HCT116 (cell line): ENCODE data around the gene TEX29. TPM values are rescaled to one million over a fixed set of nuclear protein-coding genes. Genes with fewer than 3 reads are reported as not detected.

ENCODE experiments used
- ATAC-seq: fragments of 200-7000 bp; cut with Tn5 transposase; 2 replicates; pipeline ENCODE4 v1.9.1; 2020; ENCODE audit warnings: mild to moderate bottlenecking, moderate library complexity
- BruUV-seq: library from RNA; stranded (reverse); fragments of 400-500 nt; replicated peaks from 2 replicates; lab custom pipeline; 2021; lab: Mats Ljungman, UMichigan
- CTCF ChIA-PET: fragments of 300-600 bp; sonication (Branson Sonifier 250); formaldehyde crosslinking; loops from one replicate; lab custom pipeline; 2021; ENCODE audit warnings: antibody characterized with exemption; lab: Charles Lee
- POLR2A ChIA-PET: fragments of 300-600, 350-600 bp; sonication (Branson Sonifier 250); formaldehyde crosslinking; loops from one replicate; lab custom pipeline; 2021; ENCODE audit warnings: antibody characterized with exemption; lab: Charles Lee
- RAD21 ChIA-PET, 2 experiments: fragments of 300-600 bp; sonication (Branson Sonifier 250); formaldehyde crosslinking; loops; one replicate each; lab custom pipeline; 2023; ENCODE audit warnings: low total read pairs in 2 of 2; ENCODE audit not compliant: uncharacterized antibody in 2 of 2, unreplicated experiment in 2 of 2, low non-redundant PET in 1 of 2; lab: Charles Lee
- DNase-seq: peaks from one replicate; pipeline ENCODE4 v3.0.0-alpha.2; 2010; ENCODE audit warnings: low read depth, low spot score
- H2AFZ ChIP-seq: fragments of 200-600 bp; shearing (Covaris generic), sonication (generic); 2 replicates; pipeline ENCODE4 v1.6.1; 2017; ENCODE audit warnings: low read depth, mixed run types, mixed read lengths, antibody characterized with exemption, low read length; ENCODE audit not compliant: poor library complexity, severe bottlenecking
- H3K27ac ChIP-seq: 2 replicates; pipeline ENCODE4 v1.5.1; 2012; ENCODE audit warnings: low read depth, low read length
- H3K27me3 ChIP-seq: fragments of 200-600 bp; sonication (generic); 2 replicates; pipeline ENCODE4 v1.6.1; 2016; ENCODE audit warnings: mixed run types, low read length, mixed read lengths; ENCODE audit not compliant: insufficient read depth
- H3K36me3 ChIP-seq, 2 experiments: fragments of 200-500 bp in 1 of 2; fragments of 200-600 bp in 1 of 2; sonication (Bioruptor generic) in 1 of 2; sonication (generic) in 1 of 2; 2 replicates each; pipeline versions ENCODE4 v1.5.1 to v1.6.1; 2014 to 2016; ENCODE audit warnings: low read length in 2 of 2, inconsistent platforms in 1 of 2, mixed read lengths in 1 of 2, mixed run types in 1 of 2; ENCODE audit not compliant: insufficient read depth in 2 of 2, control insufficient read depth in 1 of 2
- H3K4me1 ChIP-seq, 2 experiments: fragments of 200-600 bp in 1 of 2; sonication (generic) in 1 of 2; 2 replicates each; pipeline versions ENCODE4 v1.5.1 to v1.6.1; 2012 to 2017; ENCODE audit warnings: low read length in 2 of 2, inconsistent platforms in 1 of 2, mild to moderate bottlenecking in 1 of 2, mixed read lengths in 1 of 2, mixed run types in 1 of 2, moderate library complexity in 1 of 2; ENCODE audit not compliant: insufficient read depth in 2 of 2, control insufficient read depth in 1 of 2
- H3K4me2 ChIP-seq: fragments of 200-600 bp; sonication (generic); 2 replicates; pipeline ENCODE4 v1.6.1; 2017; ENCODE audit warnings: mixed run types, low read length, mixed read lengths
- H3K4me3 ChIP-seq, 2 experiments: fragments of 200-600 bp in 1 of 2; sonication (generic) in 1 of 2; replicated peaks in 1 of 2; 2 replicates each; pipeline ENCODE4 v1.5.1; 2011 to 2016; ENCODE audit warnings: low read length in 2 of 2, control low read depth in 1 of 2, low read depth in 1 of 2, mild to moderate bottlenecking in 1 of 2, mixed read lengths in 1 of 2, mixed run types in 1 of 2
- H3K79me2 ChIP-seq: fragments of 200-600 bp; sonication (generic); 2 replicates; pipeline ENCODE4 v1.6.1; 2017; ENCODE audit warnings: mild to moderate bottlenecking, mixed run types, low read length, moderate library complexity, mixed read lengths; ENCODE audit not compliant: insufficient read depth
- H3K9ac ChIP-seq: fragments of 200-600 bp; sonication (generic); 2 replicates; pipeline ENCODE4 v1.6.1; 2016; ENCODE audit warnings: low read length, mixed read lengths
- H3K9me2 ChIP-seq: fragments of 200-600 bp; sonication (generic), shearing (Covaris generic); 2 replicates; pipeline ENCODE4 v1.6.1; 2017; ENCODE audit warnings: mixed run types, mild to moderate bottlenecking, moderate library complexity; ENCODE audit not compliant: insufficient read depth
- H3K9me3 ChIP-seq, 2 experiments: fragments of 200-500 bp in 1 of 2; fragments of 200-600 bp in 1 of 2; sonication (Bioruptor generic) in 1 of 2; sonication (generic) in 1 of 2; 2 replicates each; pipeline ENCODE4 v1.6.1; 2014 to 2017; ENCODE audit warnings: low read length in 2 of 2, mixed read lengths in 2 of 2, inconsistent platforms in 1 of 2, low read depth in 1 of 2, mild to moderate bottlenecking in 1 of 2, mixed run types in 1 of 2, moderate library complexity in 1 of 2; ENCODE audit not compliant: control insufficient read depth in 1 of 2, insufficient read depth in 1 of 2
- H4K20me1 ChIP-seq: fragments of 200-600 bp; sonication (generic), shearing (Covaris generic); 2 replicates; pipeline ENCODE4 v1.6.1; 2017; ENCODE audit warnings: mixed run types, mild to moderate bottlenecking, moderate library complexity; ENCODE audit not compliant: insufficient read depth
- CEBPB ChIP-seq: IDR thresholded peaks from 2 replicates; pipeline ENCODE4 v1.6.1; 2012; ENCODE audit warnings: low read depth
- ELF1 ChIP-seq: IDR thresholded peaks from 2 replicates; pipeline ENCODE4 v1.6.1; 2012; ENCODE audit warnings: low read depth, borderline replicate concordance
- EZH2phosphoT487 ChIP-seq: fragments of 200-600 bp; IDR thresholded peaks from 2 replicates; pipeline ENCODE4 v1.6.1; 2018; ENCODE audit warnings: antibody characterized with exemption, borderline replicate concordance
- FOSL1 ChIP-seq: IDR thresholded peaks from 2 replicates; pipeline ENCODE4 v1.6.1; 2012; ENCODE audit warnings: low read depth
- POLR2A ChIP-seq: IDR thresholded peaks from 2 replicates; pipeline ENCODE4 v1.7.0; 2011; ENCODE audit warnings: borderline replicate concordance; ENCODE audit not compliant: insufficient read depth, insufficient read length; ENCODE audit errors: extremely low read depth
- SP1 ChIP-seq: IDR thresholded peaks from 2 replicates; pipeline ENCODE4 v1.6.1; 2012; ENCODE audit warnings: low read depth
- ZFX ChIP-seq: fragments of 450-650 bp; IDR thresholded peaks from 2 replicates; pipeline ENCODE4 v1.6.1; 2017
- intact Hi-C: fragments of 100-400 bp; cut with micrococcal nuclease; formaldehyde crosslinking; loops from 2 replicates; pipeline ENCODE4 v1.10.0; 2022
- total RNA-seq: library from RNA; stranded (reverse); gene quantifications from one replicate; pipeline ENCODE4 v1.2.1, GENCODE V29; 2021; ENCODE audit not compliant: unreplicated experiment
- TF ChIP-seq, protein P1 (sequence below), 3 experiments: fragments of 200-600 bp in 1 of 3; sonication (generic) in 1 of 3; IDR thresholded peaks in 2 of 3; conservative IDR thresholded peaks in 1 of 3; 2 replicates each; pipeline ENCODE4 v1.5.1; 2012 to 2017; ENCODE audit warnings: low read depth in 2 of 3, low read length in 2 of 3, antibody characterized with exemption in 1 of 3, borderline replicate concordance in 1 of 3, control low read depth in 1 of 3, mild to moderate bottlenecking in 1 of 3, mixed read lengths in 1 of 3, mixed run types in 1 of 3, moderate library complexity in 1 of 3; ENCODE audit not compliant: insufficient read depth in 1 of 3
- TF ChIP-seq, protein P2 (sequence below): IDR thresholded peaks from 2 replicates; pipeline ENCODE4 v1.6.1; 2012
- TF ChIP-seq, protein P3 (sequence below): IDR thresholded peaks from 2 replicates; pipeline ENCODE4 v1.6.1; 2012; ENCODE audit warnings: low read depth
- TF ChIP-seq, protein P4 (sequence below): IDR thresholded peaks from 2 replicates; pipeline ENCODE4 v1.6.1; 2011; ENCODE audit warnings: mild to moderate bottlenecking, low read length, moderate library complexity; ENCODE audit not compliant: insufficient replicate concordance; ENCODE audit errors: extremely low read depth

The TEX29 gene
- total RNA-seq, 1 experiment from 2014 or later = not detected

GRCh38 chr13:111318386-111318785 lies 2.1 kb upstream of the TEX29 start:
- no TSS peak for BruUV-seq
- H3K4me2 ChIP-seq = no peak overlapping the region
- no peaks in the 10 kb centered on the region for H3K9me2 ChIP-seq
- H3K9ac ChIP-seq = no peak overlapping the region
- H3K4me1 ChIP-seq = no peaks in the 10 kb centered on the region
- ChIA-PET POLR2A (no interaction called here), RAD21 (no interaction called here), CTCF (no interaction called here)
- H4K20me1 ChIP-seq = no peaks in the 10 kb centered on the region
- no peak overlapping the region for H3K27ac ChIP-seq
- H3K9me3 ChIP-seq = no peaks in the 10 kb centered on the region
- no peaks in the 10 kb centered on the region for H3K36me3 ChIP-seq
- no peaks in the 10 kb centered on the region for H3K27me3 ChIP-seq
- DNase-seq (no peak), ATAC-seq (no peak)
- no peak overlapping the region for H3K4me3 ChIP-seq
- TF ChIP-seq, protein P1, sequence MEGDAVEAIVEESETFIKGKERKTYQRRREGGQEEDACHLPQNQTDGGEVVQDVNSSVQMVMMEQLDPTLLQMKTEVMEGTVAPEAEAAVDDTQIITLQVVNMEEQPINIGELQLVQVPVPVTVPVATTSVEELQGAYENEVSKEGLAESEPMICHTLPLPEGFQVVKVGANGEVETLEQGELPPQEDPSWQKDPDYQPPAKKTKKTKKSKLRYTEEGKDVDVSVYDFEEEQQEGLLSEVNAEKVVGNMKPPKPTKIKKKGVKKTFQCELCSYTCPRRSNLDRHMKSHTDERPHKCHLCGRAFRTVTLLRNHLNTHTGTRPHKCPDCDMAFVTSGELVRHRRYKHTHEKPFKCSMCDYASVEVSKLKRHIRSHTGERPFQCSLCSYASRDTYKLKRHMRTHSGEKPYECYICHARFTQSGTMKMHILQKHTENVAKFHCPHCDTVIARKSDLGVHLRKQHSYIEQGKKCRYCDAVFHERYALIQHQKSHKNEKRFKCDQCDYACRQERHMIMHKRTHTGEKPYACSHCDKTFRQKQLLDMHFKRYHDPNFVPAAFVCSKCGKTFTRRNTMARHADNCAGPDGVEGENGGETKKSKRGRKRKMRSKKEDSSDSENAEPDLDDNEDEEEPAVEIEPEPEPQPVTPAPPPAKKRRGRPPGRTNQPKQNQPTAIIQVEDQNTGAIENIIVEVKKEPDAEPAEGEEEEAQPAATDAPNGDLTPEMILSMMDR (IDR thresholded peaks at IDR 0.05 in 2 of 3, conservative IDR thresholded peaks at IDR 0.05 in 1 of 3; ENCODE audit: borderline replicate concordance in 1 of 3, insufficient read depth in 1 of 3, low read depth in 2 of 3, low read length in 2 of 3) = no peak
- TF ChIP-seq ZFX = no peak
- TF ChIP-seq POLR2A = no peak
- TF ChIP-seq FOSL1 = no peak
- TF ChIP-seq, protein P2, sequence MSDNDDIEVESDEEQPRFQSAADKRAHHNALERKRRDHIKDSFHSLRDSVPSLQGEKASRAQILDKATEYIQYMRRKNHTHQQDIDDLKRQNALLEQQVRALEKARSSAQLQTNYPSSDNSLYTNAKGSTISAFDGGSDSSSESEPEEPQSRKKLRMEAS = no peak
- TF ChIP-seq EZH2phosphoT487 = no peak
- no peak for TF ChIP-seq ELF1
- TF ChIP-seq, protein P3, sequence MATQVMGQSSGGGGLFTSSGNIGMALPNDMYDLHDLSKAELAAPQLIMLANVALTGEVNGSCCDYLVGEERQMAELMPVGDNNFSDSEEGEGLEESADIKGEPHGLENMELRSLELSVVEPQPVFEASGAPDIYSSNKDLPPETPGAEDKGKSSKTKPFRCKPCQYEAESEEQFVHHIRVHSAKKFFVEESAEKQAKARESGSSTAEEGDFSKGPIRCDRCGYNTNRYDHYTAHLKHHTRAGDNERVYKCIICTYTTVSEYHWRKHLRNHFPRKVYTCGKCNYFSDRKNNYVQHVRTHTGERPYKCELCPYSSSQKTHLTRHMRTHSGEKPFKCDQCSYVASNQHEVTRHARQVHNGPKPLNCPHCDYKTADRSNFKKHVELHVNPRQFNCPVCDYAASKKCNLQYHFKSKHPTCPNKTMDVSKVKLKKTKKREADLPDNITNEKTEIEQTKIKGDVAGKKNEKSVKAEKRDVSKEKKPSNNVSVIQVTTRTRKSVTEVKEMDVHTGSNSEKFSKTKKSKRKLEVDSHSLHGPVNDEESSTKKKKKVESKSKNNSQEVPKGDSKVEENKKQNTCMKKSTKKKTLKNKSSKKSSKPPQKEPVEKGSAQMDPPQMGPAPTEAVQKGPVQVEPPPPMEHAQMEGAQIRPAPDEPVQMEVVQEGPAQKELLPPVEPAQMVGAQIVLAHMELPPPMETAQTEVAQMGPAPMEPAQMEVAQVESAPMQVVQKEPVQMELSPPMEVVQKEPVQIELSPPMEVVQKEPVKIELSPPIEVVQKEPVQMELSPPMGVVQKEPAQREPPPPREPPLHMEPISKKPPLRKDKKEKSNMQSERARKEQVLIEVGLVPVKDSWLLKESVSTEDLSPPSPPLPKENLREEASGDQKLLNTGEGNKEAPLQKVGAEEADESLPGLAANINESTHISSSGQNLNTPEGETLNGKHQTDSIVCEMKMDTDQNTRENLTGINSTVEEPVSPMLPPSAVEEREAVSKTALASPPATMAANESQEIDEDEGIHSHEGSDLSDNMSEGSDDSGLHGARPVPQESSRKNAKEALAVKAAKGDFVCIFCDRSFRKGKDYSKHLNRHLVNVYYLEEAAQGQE = no peak
- TF ChIP-seq, protein P4, sequence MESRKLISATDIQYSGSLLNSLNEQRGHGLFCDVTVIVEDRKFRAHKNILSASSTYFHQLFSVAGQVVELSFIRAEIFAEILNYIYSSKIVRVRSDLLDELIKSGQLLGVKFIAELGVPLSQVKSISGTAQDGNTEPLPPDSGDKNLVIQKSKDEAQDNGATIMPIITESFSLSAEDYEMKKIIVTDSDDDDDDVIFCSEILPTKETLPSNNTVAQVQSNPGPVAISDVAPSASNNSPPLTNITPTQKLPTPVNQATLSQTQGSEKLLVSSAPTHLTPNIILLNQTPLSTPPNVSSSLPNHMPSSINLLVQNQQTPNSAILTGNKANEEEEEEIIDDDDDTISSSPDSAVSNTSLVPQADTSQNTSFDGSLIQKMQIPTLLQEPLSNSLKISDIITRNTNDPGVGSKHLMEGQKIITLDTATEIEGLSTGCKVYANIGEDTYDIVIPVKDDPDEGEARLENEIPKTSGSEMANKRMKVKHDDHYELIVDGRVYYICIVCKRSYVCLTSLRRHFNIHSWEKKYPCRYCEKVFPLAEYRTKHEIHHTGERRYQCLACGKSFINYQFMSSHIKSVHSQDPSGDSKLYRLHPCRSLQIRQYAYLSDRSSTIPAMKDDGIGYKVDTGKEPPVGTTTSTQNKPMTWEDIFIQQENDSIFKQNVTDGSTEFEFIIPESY = no peak
- TF ChIP-seq SP1 = no peak
- no peak for TF ChIP-seq CEBPB
- H2AFZ ChIP-seq = no peak overlapping the region
- intact Hi-C loops = loop anchor here (10.0 kb wide), 1 partner anchor 64 kb away; no protein-coding TSS in a partner anchor
- no peaks in the 10 kb centered on the region for H3K79me2 ChIP-seq
